ENCODE results near the gene DPF1. TPM values are rescaled to one million over a fixed set of nuclear protein-coding genes. Genes with fewer than 3 reads are reported as not detected.

DPF1 gene
- total and polyA plus RNA-seq, 10 of the 15 experiments (the other 5 are each of a cell fraction or from before 2014, with no cell fraction given) = 0.11 to 4.3 (median 2.4) TPM

DNA sequence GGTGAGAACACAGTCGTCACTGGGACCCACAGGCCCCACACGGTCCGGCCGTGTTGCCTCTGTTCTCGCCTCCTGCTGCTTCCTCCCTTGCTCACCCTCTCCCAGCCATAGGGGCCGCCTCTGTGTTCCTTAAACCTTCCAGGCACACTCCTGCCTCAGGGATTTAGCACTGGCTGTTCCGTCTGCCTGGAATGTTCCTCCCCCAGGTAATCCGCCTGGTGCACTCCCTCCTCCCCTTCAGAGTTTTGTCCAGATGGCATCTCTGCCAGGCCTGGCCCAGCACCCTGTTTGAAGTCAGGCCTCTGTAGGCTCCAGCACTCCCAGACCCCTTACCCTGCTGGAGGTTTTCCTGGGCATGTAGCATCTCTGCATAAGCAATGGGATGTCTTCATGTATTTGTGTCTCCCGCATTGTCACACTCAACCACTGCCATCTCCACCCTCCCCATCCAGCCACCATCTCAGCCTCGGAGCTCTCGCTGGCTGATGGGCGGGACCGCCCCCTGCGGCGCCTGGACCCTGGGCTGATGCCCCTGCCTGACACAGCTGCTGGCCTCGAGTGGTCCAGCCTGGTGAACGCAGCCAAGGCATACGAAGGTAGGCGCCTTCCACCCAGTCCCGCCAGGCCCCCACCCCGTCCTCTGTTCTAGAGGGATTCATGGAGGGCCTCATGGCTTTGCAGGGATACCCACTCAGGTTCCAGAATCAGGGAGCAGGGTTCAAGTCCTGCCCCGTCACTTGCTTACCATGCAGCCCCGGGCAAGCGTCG is 25.9 kb downstream of the DPF1 start (continued):
- TF ChIP-seq, protein P1, sequence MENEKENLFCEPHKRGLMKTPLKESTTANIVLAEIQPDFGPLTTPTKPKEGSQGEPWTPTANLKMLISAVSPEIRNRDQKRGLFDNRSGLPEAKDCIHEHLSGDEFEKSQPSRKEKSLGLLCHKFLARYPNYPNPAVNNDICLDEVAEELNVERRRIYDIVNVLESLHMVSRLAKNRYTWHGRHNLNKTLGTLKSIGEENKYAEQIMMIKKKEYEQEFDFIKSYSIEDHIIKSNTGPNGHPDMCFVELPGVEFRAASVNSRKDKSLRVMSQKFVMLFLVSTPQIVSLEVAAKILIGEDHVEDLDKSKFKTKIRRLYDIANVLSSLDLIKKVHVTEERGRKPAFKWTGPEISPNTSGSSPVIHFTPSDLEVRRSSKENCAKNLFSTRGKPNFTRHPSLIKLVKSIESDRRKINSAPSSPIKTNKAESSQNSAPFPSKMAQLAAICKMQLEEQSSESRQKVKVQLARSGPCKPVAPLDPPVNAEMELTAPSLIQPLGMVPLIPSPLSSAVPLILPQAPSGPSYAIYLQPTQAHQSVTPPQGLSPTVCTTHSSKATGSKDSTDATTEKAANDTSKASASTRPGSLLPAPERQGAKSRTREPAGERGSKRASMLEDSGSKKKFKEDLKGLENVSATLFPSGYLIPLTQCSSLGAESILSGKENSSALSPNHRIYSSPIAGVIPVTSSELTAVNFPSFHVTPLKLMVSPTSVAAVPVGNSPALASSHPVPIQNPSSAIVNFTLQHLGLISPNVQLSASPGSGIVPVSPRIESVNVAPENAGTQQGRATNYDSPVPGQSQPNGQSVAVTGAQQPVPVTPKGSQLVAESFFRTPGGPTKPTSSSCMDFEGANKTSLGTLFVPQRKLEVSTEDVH (IDR thresholded peaks at IDR 0.05; ENCODE audit: low read depth, partially characterized antibody) = no peak
- no peak for TF ChIP-seq ESRRA (IDR thresholded peaks at IDR 0.05; ENCODE audit: low read length)
- no peak for TF ChIP-seq KLF5 (IDR thresholded peaks at IDR 0.05; ENCODE audit: partially characterized antibody)

DNA sequence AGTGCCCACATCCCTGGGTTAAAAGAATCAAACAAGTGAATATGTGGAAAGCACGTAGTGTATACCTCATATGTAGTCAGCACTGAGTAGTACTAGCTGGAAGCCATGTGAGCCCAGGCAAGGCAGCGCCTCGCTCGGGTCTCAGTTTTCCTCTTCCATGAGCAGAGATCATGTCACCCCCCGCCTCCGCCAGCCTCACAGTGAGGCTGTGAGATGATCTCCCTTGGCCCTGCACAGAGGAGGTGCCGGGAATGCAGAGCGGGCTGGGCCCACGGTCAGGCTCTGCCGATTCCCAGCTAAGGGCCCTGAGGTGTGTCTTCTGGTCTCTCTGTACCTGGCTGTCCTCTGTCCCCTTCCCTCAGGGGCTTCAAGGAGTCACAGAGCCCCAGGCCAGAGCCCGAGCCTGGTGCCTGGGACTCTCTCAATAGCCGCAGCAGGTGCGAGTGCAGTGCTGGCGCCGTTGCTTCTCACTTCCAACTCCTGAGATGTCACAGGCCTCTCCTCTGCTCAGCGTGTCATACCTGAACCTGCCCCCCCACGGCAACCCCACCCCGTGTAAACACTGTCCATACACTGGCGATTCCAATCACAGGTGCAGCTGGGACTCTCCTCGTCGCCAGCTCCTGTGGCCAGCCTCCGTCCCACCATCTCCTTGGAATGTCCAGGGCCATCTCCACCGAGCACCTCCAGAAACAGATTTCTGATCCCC is 26.9 kb downstream of the DPF1 start:
- Histone ChIP-seq H3K4me1 (ENCODE audit: control insufficient read depth, insufficient read depth, low read length) (no peaks in the 10 kb centered on the region), H3K9me3 (replicated peaks; ENCODE audit: control insufficient read depth, insufficient read depth, low read length) (no peaks in the 10 kb centered on the region), H3K4me3 (no peak overlapping the region), H3K79me2 (ENCODE audit: control insufficient read depth, insufficient read depth, low read length) (no peaks in the 10 kb centered on the region), H2AFZ (ENCODE audit: control insufficient read depth, low read depth, low read length) (no peak overlapping the region), H3K36me3 (ENCODE audit: control insufficient read depth in 2 of 2, insufficient read depth in 2 of 2, low read length in 1 of 2) (peaks cover 17 to 23% of the 10 kb centered on the region in 2 experiments), H3K27ac (ENCODE audit: control insufficient read depth, insufficient read depth) (no peak overlapping the region), H3K9ac (ENCODE audit: control insufficient read depth, insufficient read depth, low read length) (no peak overlapping the region), H3K27me3 (replicated peaks in 1 of 2; ENCODE audit: control insufficient read depth in 2 of 2, insufficient read depth in 2 of 2, low read length in 1 of 2) (no peaks in the 10 kb centered on the region), H4K20me1 (ENCODE audit: control insufficient read depth, insufficient read depth) (no peaks in the 10 kb centered on the region), H3K4me2 (ENCODE audit: control insufficient read depth, insufficient read depth) (no peak overlapping the region)
- no peak for DNase-seq (ENCODE audit: low read depth, low spot score)
- no peak for TF ChIP-seq CBX3 (IDR thresholded peaks at IDR 0.05; ENCODE audit: borderline replicate concordance, low read depth)
- TF ChIP-seq NR2C1 (IDR thresholded peaks at IDR 0.05) = no peak
- no peak for TF ChIP-seq EGR1 (IDR thresholded peaks at IDR 0.05; ENCODE audit: borderline replicate concordance in 1 of 2, low read depth in 2 of 2, low read length in 2 of 2)
- no peak for TF ChIP-seq POU2F2 (IDR thresholded peaks at IDR 0.05; ENCODE audit: borderline replicate concordance, low read depth, low read length)
- TF ChIP-seq LARP7 (IDR thresholded peaks at IDR 0.05) = no peak
- TF ChIP-seq CREB1 (IDR thresholded peaks at IDR 0.05; ENCODE audit: low read depth) = no peak
- TF ChIP-seq, protein P2, sequence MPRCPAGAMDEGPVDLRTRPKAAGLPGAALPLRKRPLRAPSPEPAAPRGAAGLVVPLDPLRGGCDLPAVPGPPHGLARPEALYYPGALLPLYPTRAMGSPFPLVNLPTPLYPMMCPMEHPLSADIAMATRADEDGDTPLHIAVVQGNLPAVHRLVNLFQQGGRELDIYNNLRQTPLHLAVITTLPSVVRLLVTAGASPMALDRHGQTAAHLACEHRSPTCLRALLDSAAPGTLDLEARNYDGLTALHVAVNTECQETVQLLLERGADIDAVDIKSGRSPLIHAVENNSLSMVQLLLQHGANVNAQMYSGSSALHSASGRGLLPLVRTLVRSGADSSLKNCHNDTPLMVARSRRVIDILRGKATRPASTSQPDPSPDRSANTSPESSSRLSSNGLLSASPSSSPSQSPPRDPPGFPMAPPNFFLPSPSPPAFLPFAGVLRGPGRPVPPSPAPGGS (IDR thresholded peaks at IDR 0.05; ENCODE audit: borderline replicate concordance, insufficient read depth, low read depth, low read length, poor library complexity, severe bottlenecking) = no peak
- no peak for TF ChIP-seq DPF2 (IDR thresholded peaks at IDR 0.05)
- no peak for FAIRE-seq
- intact Hi-C loops (cut with micrococcal nuclease; ENCODE audit: unreplicated experiment) = no loop called here
- CTCF ChIA-PET = interaction anchor here (1.3 kb wide), 1 partner anchor 299 kb away, joined by 3 read pairs; no protein-coding TSS in a partner anchor
- BruUV-seq (replicated peaks) = no TSS peak
- ATAC-seq = no peak
- SMC1A ChIA-PET (ENCODE audit: uncharacterized antibody, unreplicated experiment) = no interaction called here
- 95% methylated on average over 19 of the region's 23 CpGs for WGBS (ENCODE audit: insufficient coverage, insufficient replicate concordance, low lambda C conversion rate, missing lambda C conversion rate)
- in situ Hi-C loops (cut with MboI) = no loop called here
- POLR2A ChIA-PET = no interaction called here
- RAD21 ChIA-PET (ENCODE audit: unreplicated experiment) = interaction anchor here (1.0 kb wide), 1 partner anchor 295 kb away, joined by 3 read pairs; no protein-coding TSS in a partner anchor
